Natural killer cell (primary cell): ENCODE results near the gene ARID1A. TPM values are rescaled to one million over a fixed set of nuclear protein-coding genes. Genes with fewer than 3 reads are reported as not detected.

Experiments used
- ATAC-seq, 3 donors: fragments of 150-1000 bp in 2 of 3; fragments of 200-7000 bp in 1 of 3; cut with Tn5 transposase; 1 replicate in 1 of 3; 2 replicates in 2 of 3; pipeline ENCODE4 v1.10.0; 2021; ENCODE audit warnings: mild to moderate bottlenecking in 2 of 3, moderate library complexity in 2 of 3
- DNase-seq, 2 donors: peaks; one replicate each; pipeline versions ENCODE4 v3.0.0 to v3.0.0-alpha.2; 2013 to 2021; ENCODE audit warnings: mixed read lengths in 1 of 2
- H3K27ac ChIP-seq: one replicate; pipeline ENCODE4 v1.5.1; 2013; ENCODE audit warnings: mild to moderate bottlenecking, low read length
- H3K27me3 ChIP-seq: one replicate; pipeline ENCODE4 v1.6.1; 2013; ENCODE audit warnings: low read length; ENCODE audit not compliant: control insufficient read depth, insufficient read depth
- H3K36me3 ChIP-seq: one replicate; pipeline ENCODE4 v1.6.1; 2013; ENCODE audit warnings: low read length; ENCODE audit not compliant: control insufficient read depth, insufficient read depth
- H3K4me1 ChIP-seq: one replicate; pipeline ENCODE4 v1.6.1; 2013; ENCODE audit warnings: low read length; ENCODE audit not compliant: control insufficient read depth, insufficient read depth
- H3K4me3 ChIP-seq: one replicate; pipeline ENCODE4 v1.5.1; 2013; ENCODE audit warnings: low read length
- H3K9me3 ChIP-seq: one replicate; pipeline ENCODE4 v1.6.1; 2013; ENCODE audit warnings: low read length; ENCODE audit not compliant: control insufficient read depth, insufficient read depth
- H3K27ac Mint-ChIP-seq, 2 donors: one replicate each; pipeline ENCODE4 v1.8.0; 2022; ENCODE audit warnings: mild to moderate bottlenecking in 2 of 2, mixed read lengths in 2 of 2, moderate library complexity in 1 of 2
- H3K27me3 Mint-ChIP-seq, 2 donors: one replicate each; pipeline ENCODE4 v1.8.0; 2022; ENCODE audit warnings: low read depth in 2 of 2, mixed read lengths in 2 of 2
- H3K36me3 Mint-ChIP-seq: one replicate; pipeline ENCODE4 v1.8.0; 2022; ENCODE audit warnings: mixed read lengths
- H3K4me1 Mint-ChIP-seq, 2 donors: one replicate each; pipeline ENCODE4 v1.8.0; 2022; ENCODE audit warnings: mixed read lengths in 2 of 2
- H3K4me3 Mint-ChIP-seq: one replicate; pipeline ENCODE4 v1.8.0; 2022; ENCODE audit warnings: mild to moderate bottlenecking, moderate library complexity, mixed read lengths
- H3K9me3 Mint-ChIP-seq, 2 donors: one replicate each; pipeline ENCODE4 v1.8.0; 2022; ENCODE audit warnings: mixed read lengths in 2 of 2
- WGBS: methylation state at CpG from one replicate; pipeline ENCODE4 v1.1.7; 2013; ENCODE audit warnings: missing lambda C conversion rate; ENCODE audit not compliant: insufficient coverage; 5-methylcytosine and 5-hydroxymethylcytosine counted together
- intact Hi-C: fragments of 100-400 bp; cut with micrococcal nuclease; formaldehyde crosslinking; loops from one replicate; pipeline ENCODE4 v1.14.2; 2022
- total RNA-seq, 4 donors: library from RNA; stranded (reverse); fragments of 120-200 nt in 1 of 4; gene quantifications; one replicate each; pipeline versions ENCODE4 v1.2.3 to v1.2.4, GENCODE V29; 2013 to 2022
- TF ChIP-seq, protein P1 (sequence below): fragments of 200-600 bp; IDR thresholded peaks from one replicate; pipeline ENCODE4 v1.8.0; 2022; ENCODE audit warnings: antibody characterized with exemption

Gene ARID1A
- total RNA-seq, 3 donors from 2014 or later (not counting 1 experiment from before 2014, with no cell fraction given) = 199 to 214 (median 202) TPM

DNA sequence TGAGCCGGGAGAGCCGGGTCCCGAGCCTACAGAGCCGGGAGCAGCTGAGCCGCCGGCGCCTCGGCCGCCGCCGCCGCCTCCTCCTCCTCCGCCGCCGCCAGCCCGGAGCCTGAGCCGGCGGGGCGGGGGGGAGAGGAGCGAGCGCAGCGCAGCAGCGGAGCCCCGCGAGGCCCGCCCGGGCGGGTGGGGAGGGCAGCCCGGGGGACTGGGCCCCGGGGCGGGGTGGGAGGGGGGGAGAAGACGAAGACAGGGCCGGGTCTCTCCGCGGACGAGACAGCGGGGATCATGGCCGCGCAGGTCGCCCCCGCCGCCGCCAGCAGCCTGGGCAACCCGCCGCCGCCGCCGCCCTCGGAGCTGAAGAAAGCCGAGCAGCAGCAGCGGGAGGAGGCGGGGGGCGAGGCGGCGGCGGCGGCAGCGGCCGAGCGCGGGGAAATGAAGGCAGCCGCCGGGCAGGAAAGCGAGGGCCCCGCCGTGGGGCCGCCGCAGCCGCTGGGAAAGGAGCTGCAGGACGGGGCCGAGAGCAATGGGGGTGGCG, 371 bp downstream of the ARID1A start:
- WGBS = under 1% methylated on average over 58 of the region's 72 CpGs
- Mint-ChIP-seq H3K27me3 (no peaks in the 10 kb centered on the region), H3K27ac (no peak overlapping the region), H3K4me1 (peaks cover 36 to 37% of the 10 kb centered on the region in 2 donors), H3K9me3 (no peaks in the 10 kb centered on the region), H3K4me3 (peak overlapping the region; percentile 63), H3K36me3 (no peaks in the 10 kb centered on the region)
- DNase-seq (peak in 1 of 2 donors; percentile 28), ATAC-seq (no peak)
- Histone ChIP-seq H3K9me3 (no peaks in the 10 kb centered on the region), H3K4me3 (peak overlapping the region; percentile 71), H3K27ac (peak overlapping the region; percentile 84), H3K4me1 (peaks cover 36% of the 10 kb centered on the region), H3K36me3 (no peaks in the 10 kb centered on the region), H3K27me3 (no peaks in the 10 kb centered on the region)
- intact Hi-C loops = loop anchor here (5.0 to 10.0 kb wide), 2 partner anchors 154 to 649 kb away; partner anchors contain the start of gene SYTL1
- TF ChIP-seq, protein P1, sequence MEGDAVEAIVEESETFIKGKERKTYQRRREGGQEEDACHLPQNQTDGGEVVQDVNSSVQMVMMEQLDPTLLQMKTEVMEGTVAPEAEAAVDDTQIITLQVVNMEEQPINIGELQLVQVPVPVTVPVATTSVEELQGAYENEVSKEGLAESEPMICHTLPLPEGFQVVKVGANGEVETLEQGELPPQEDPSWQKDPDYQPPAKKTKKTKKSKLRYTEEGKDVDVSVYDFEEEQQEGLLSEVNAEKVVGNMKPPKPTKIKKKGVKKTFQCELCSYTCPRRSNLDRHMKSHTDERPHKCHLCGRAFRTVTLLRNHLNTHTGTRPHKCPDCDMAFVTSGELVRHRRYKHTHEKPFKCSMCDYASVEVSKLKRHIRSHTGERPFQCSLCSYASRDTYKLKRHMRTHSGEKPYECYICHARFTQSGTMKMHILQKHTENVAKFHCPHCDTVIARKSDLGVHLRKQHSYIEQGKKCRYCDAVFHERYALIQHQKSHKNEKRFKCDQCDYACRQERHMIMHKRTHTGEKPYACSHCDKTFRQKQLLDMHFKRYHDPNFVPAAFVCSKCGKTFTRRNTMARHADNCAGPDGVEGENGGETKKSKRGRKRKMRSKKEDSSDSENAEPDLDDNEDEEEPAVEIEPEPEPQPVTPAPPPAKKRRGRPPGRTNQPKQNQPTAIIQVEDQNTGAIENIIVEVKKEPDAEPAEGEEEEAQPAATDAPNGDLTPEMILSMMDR = no peak

DNA sequence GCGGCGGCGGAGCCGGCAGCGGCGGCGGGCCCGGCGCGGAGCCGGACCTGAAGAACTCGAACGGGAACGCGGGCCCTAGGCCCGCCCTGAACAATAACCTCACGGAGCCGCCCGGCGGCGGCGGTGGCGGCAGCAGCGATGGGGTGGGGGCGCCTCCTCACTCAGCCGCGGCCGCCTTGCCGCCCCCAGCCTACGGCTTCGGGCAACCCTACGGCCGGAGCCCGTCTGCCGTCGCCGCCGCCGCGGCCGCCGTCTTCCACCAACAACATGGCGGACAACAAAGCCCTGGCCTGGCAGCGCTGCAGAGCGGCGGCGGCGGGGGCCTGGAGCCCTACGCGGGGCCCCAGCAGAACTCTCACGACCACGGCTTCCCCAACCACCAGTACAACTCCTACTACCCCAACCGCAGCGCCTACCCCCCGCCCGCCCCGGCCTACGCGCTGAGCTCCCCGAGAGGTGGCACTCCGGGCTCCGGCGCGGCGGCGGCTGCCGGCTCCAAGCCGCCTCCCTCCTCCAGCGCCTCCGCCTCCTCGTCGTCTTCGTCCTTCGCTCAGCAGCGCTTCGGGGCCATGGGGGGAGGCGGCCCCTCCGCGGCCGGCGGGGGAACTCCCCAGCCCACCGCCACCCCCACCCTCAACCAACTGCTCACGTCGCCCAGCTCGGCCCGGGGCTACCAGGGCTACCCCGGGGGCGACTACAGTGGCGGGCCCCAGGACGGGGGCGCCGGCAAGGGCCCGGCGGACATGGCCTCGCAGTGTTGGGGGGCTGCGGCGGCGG, 1.0 kb downstream of the ARID1A start:
- peak overlapping the region; percentile 71 for H3K4me3 ChIP-seq
- no peaks in the 10 kb centered on the region for H3K9me3 Mint-ChIP-seq
- H3K27ac Mint-ChIP-seq = no peak overlapping the region
- no peaks in the 10 kb centered on the region for H3K27me3 ChIP-seq
- TF ChIP-seq, protein P1 = no peak
- H3K36me3 Mint-ChIP-seq = no peaks in the 10 kb centered on the region
- H3K4me3 Mint-ChIP-seq = no peak overlapping the region
- intact Hi-C loops = loop anchor here (5.0 to 10.0 kb wide), 2 partner anchors 155 to 648 kb away; partner anchors contain the start of gene SYTL1
- peaks cover 36% of the 10 kb centered on the region in 2 donors for H3K4me1 Mint-ChIP-seq
- H3K27ac ChIP-seq = peak overlapping the region; percentile 84
- under 1% methylated on average over 98 of the region's 98 CpGs for WGBS
- DNase-seq (peak; percentile 74 to 84), ATAC-seq (peak; percentile 36 to 56 (median 52))
- no peaks in the 10 kb centered on the region for H3K9me3 ChIP-seq
- H3K36me3 ChIP-seq = peaks cover 2% of the 10 kb centered on the region
- H3K4me1 ChIP-seq = peaks cover 43% of the 10 kb centered on the region
- H3K27me3 Mint-ChIP-seq = no peaks in the 10 kb centered on the region

DNA sequence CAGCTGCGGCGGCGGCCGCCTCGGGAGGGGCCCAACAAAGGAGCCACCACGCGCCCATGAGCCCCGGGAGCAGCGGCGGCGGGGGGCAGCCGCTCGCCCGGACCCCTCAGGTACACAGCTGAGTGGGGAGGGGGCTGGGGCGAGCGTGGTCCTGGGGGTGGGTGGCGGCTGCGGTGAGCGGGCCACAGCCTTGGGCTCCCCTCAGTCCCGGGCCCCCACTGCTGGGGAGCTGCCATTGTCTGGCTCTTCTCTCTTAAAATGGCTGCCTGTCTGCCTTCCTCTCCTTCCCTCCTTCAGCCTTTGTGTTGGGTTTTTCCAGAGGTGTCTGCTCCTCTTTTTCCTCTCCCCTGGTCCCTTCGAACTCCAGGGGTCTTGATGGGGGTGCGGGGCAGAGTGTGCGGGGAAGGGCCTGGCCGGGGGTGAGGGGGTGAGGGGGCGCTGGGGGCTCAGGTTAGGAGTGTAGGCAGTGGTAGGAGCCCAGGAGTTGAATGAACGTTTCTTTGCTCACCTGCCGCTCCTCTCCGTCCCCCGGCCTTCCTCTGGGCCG, 1.7 kb downstream of the ARID1A start:
- DNase-seq = peak in 1 of 2 donors; percentile 51

More for the DNA sequence above, 1.7 kb downstream of the ARID1A start:
- TF ChIP-seq, protein P1 = no peak
- Mint-ChIP-seq H3K4me3 (no peak overlapping the region), H3K27ac (no peak overlapping the region), H3K36me3 (no peaks in the 10 kb centered on the region), H3K4me1 (peaks cover 29 to 30% of the 10 kb centered on the region in 2 donors), H3K27me3 (no peaks in the 10 kb centered on the region), H3K9me3 (no peaks in the 10 kb centered on the region)
- WGBS = under 1% methylated on average over 26 of the region's 30 CpGs
- ATAC-seq = no peak
- peaks cover 42% of the 10 kb centered on the region for H3K4me1 ChIP-seq
- peak overlapping the region; percentile 84 for H3K27ac ChIP-seq
- H3K9me3 ChIP-seq = no peaks in the 10 kb centered on the region
- intact Hi-C loops = loop anchor here (5.0 to 10.0 kb wide), 2 partner anchors 155 to 647 kb away; partner anchors contain the start of gene SYTL1
- H3K36me3 ChIP-seq = peaks cover 2% of the 10 kb centered on the region
- H3K27me3 ChIP-seq = no peaks in the 10 kb centered on the region
- H3K4me3 ChIP-seq = peak overlapping the region; percentile 71
